ENCODE results near the gene NTS.
A peak's percentile ranks its signal among the peaks of the same experiment; 100 is the strongest.

The NTS gene

GRCh38 chr12:85874031-85874461 lies at the start of gene NTS:
Gene NTS (plus strand): TSS chr12:85874295. CDS start chr12:85874404, 109 bp downstream.
- no peaks in the 10 kb centered on the region for H3K9me3 ChIP-seq (ENCODE audit: control insufficient read depth, insufficient read depth, low read length)
- H3K4me1 ChIP-seq (ENCODE audit: control insufficient read depth, insufficient read depth, low read length) = peaks cover 14% of the 10 kb centered on the region
- no peaks in the 10 kb centered on the region for H3K36me3 ChIP-seq (ENCODE audit: control insufficient read depth, insufficient read depth, low read length)
- H3K4me3 ChIP-seq (ENCODE audit: low read depth, low read length) = peak within 1 kb of the TSS; percentile 30
- H3K27me3 ChIP-seq (ENCODE audit: control insufficient read depth, insufficient read depth, low read length) = no peaks in the 10 kb centered on the region
- no peak within 1 kb of the TSS for H3K9ac ChIP-seq (ENCODE audit: low read depth, low read length)

GRCh38 chr12:85825746-85826145 lies 48.3 kb upstream of the NTS start:
- Histone ChIP-seq H3K4me3 (ENCODE audit: low read depth, low read length) (no peak overlapping the region), H3K36me3 (ENCODE audit: control insufficient read depth, insufficient read depth, low read length) (no peaks in the 10 kb centered on the region)

GRCh38 chr12:85828576-85828975 lies 45.5 kb upstream of the NTS start:
- no peaks in the 10 kb centered on the region for H3K4me1 ChIP-seq (ENCODE audit: control insufficient read depth, insufficient read depth, low read length)
- no peaks in the 10 kb centered on the region for H3K27me3 ChIP-seq (ENCODE audit: control insufficient read depth, insufficient read depth, low read length)
- no peaks in the 10 kb centered on the region for H3K36me3 ChIP-seq (ENCODE audit: control insufficient read depth, insufficient read depth, low read length)
- no peak overlapping the region for H3K4me3 ChIP-seq (ENCODE audit: low read depth, low read length)
- no peaks in the 10 kb centered on the region for H3K9me3 ChIP-seq (ENCODE audit: control insufficient read depth, insufficient read depth, low read length)
- no peak overlapping the region for H3K9ac ChIP-seq (ENCODE audit: low read depth, low read length)

More at GRCh38 chr12:85825746-85826145, 48.3 kb upstream of the NTS start:
- H3K4me1 ChIP-seq (ENCODE audit: control insufficient read depth, insufficient read depth, low read length) = no peaks in the 10 kb centered on the region
- H3K27me3 ChIP-seq (ENCODE audit: control insufficient read depth, insufficient read depth, low read length) = no peaks in the 10 kb centered on the region
- no peak overlapping the region for H3K9ac ChIP-seq (ENCODE audit: low read depth, low read length)
- no peaks in the 10 kb centered on the region for H3K9me3 ChIP-seq (ENCODE audit: control insufficient read depth, insufficient read depth, low read length)

GRCh38 chr12:85829391-85829790 lies 44.7 kb upstream of the NTS start:
- Histone ChIP-seq H3K4me3 (ENCODE audit: low read depth, low read length) (no peak overlapping the region), H3K9me3 (ENCODE audit: control insufficient read depth, insufficient read depth, low read length) (no peaks in the 10 kb centered on the region), H3K4me1 (ENCODE audit: control insufficient read depth, insufficient read depth, low read length) (no peaks in the 10 kb centered on the region), H3K27me3 (ENCODE audit: control insufficient read depth, insufficient read depth, low read length) (no peaks in the 10 kb centered on the region), H3K9ac (ENCODE audit: low read depth, low read length) (no peak overlapping the region), H3K36me3 (ENCODE audit: control insufficient read depth, insufficient read depth, low read length) (no peaks in the 10 kb centered on the region)

GRCh38 chr12:85831327-85831990 lies 42.6 kb upstream of the NTS start:
- Histone ChIP-seq H3K27me3 (ENCODE audit: control insufficient read depth, insufficient read depth, low read length) (no peaks in the 10 kb centered on the region), H3K9ac (ENCODE audit: low read depth, low read length) (no peak overlapping the region), H3K4me3 (ENCODE audit: low read depth, low read length) (no peak overlapping the region), H3K36me3 (ENCODE audit: control insufficient read depth, insufficient read depth, low read length) (no peaks in the 10 kb centered on the region), H3K4me1 (ENCODE audit: control insufficient read depth, insufficient read depth, low read length) (peaks cover 6% of the 10 kb centered on the region), H3K9me3 (ENCODE audit: control insufficient read depth, insufficient read depth, low read length) (no peaks in the 10 kb centered on the region)

- Histone ChIP-seq H3K36me3 (ENCODE audit: control insufficient read depth, insufficient read depth, low read length) (no peaks in the 10 kb centered on the region), H3K9ac (ENCODE audit: low read depth, low read length) (no peak overlapping the region), H3K4me3 (ENCODE audit: low read depth, low read length) (no peak overlapping the region), H3K4me1 (ENCODE audit: control insufficient read depth, insufficient read depth, low read length) (peaks cover 10% of the 10 kb centered on the region), H3K27me3 (ENCODE audit: control insufficient read depth, insufficient read depth, low read length) (no peaks in the 10 kb centered on the region), H3K9me3 (ENCODE audit: control insufficient read depth, insufficient read depth, low read length) (no peaks in the 10 kb centered on the region)
These were observed 40.5 kb upstream of the NTS start for GRCh38 chr12:85833579-85833978.

- no peak overlapping the region for H3K9ac ChIP-seq (ENCODE audit: low read depth, low read length)
- H3K4me1 ChIP-seq (ENCODE audit: control insufficient read depth, insufficient read depth, low read length) = peaks cover 10% of the 10 kb centered on the region
- no peaks in the 10 kb centered on the region for H3K36me3 ChIP-seq (ENCODE audit: control insufficient read depth, insufficient read depth, low read length)
- no peak overlapping the region for H3K4me3 ChIP-seq (ENCODE audit: low read depth, low read length)
- H3K9me3 ChIP-seq (ENCODE audit: control insufficient read depth, insufficient read depth, low read length) = no peaks in the 10 kb centered on the region
- no peaks in the 10 kb centered on the region for H3K27me3 ChIP-seq (ENCODE audit: control insufficient read depth, insufficient read depth, low read length)
These were observed 39.7 kb upstream of the NTS start for GRCh38 chr12:85834378-85834777.

GRCh38 chr12:85835426-85836196 lies 38.5 kb upstream of the NTS start:
- Histone ChIP-seq H3K4me1 (ENCODE audit: control insufficient read depth, insufficient read depth, low read length) (peaks cover 10% of the 10 kb centered on the region), H3K9ac (ENCODE audit: low read depth, low read length) (no peak overlapping the region), H3K27me3 (ENCODE audit: control insufficient read depth, insufficient read depth, low read length) (no peaks in the 10 kb centered on the region), H3K4me3 (ENCODE audit: low read depth, low read length) (peak overlapping the region; percentile 20), H3K36me3 (ENCODE audit: control insufficient read depth, insufficient read depth, low read length) (no peaks in the 10 kb centered on the region), H3K9me3 (ENCODE audit: control insufficient read depth, insufficient read depth, low read length) (no peaks in the 10 kb centered on the region)

GRCh38 chr12:85836197-85837090 lies 37.7 kb upstream of the NTS start, which contains the start of gene RASSF9:
Gene RASSF9 (minus strand): TSS chr12:85836409. CDS start chr12:85836201, 208 bp downstream.
- Histone ChIP-seq H3K4me1 (ENCODE audit: control insufficient read depth, insufficient read depth, low read length) (peaks cover 10% of the 10 kb centered on the region), H3K9me3 (ENCODE audit: control insufficient read depth, insufficient read depth, low read length) (no peaks in the 10 kb centered on the region), H3K27me3 (ENCODE audit: control insufficient read depth, insufficient read depth, low read length) (no peaks in the 10 kb centered on the region), H3K4me3 (ENCODE audit: low read depth, low read length) (peak within 1 kb of the TSS; percentile 20), H3K9ac (ENCODE audit: low read depth, low read length) (no peak within 1 kb of the TSS), H3K36me3 (ENCODE audit: control insufficient read depth, insufficient read depth, low read length) (no peaks in the 10 kb centered on the region)

- H3K9me3 ChIP-seq (ENCODE audit: control insufficient read depth, insufficient read depth, low read length) = no peaks in the 10 kb centered on the region
- no peaks in the 10 kb centered on the region for H3K36me3 ChIP-seq (ENCODE audit: control insufficient read depth, insufficient read depth, low read length)
- H3K27me3 ChIP-seq (ENCODE audit: control insufficient read depth, insufficient read depth, low read length) = no peaks in the 10 kb centered on the region
- no peak overlapping the region for H3K4me3 ChIP-seq (ENCODE audit: low read depth, low read length)
- H3K9ac ChIP-seq (ENCODE audit: low read depth, low read length) = no peak overlapping the region
- peaks cover 4% of the 10 kb centered on the region for H3K4me1 ChIP-seq (ENCODE audit: control insufficient read depth, insufficient read depth, low read length)
These were observed 30.3 kb upstream of the NTS start for GRCh38 chr12:85843606-85844310.

GRCh38 chr12:85849344-85849743 lies 24.8 kb upstream of the NTS start:
- Histone ChIP-seq H3K9ac (ENCODE audit: low read depth, low read length) (no peak overlapping the region), H3K27me3 (ENCODE audit: control insufficient read depth, insufficient read depth, low read length) (no peaks in the 10 kb centered on the region), H3K4me3 (ENCODE audit: low read depth, low read length) (no peak overlapping the region), H3K9me3 (ENCODE audit: control insufficient read depth, insufficient read depth, low read length) (no peaks in the 10 kb centered on the region), H3K36me3 (ENCODE audit: control insufficient read depth, insufficient read depth, low read length) (no peaks in the 10 kb centered on the region), H3K4me1 (ENCODE audit: control insufficient read depth, insufficient read depth, low read length) (peaks cover 4% of the 10 kb centered on the region)

Measured in iPS-15b (cell line).